Panc1 (cell line): ENCODE data around the gene CPD. TPM values are rescaled to one million over a fixed set of nuclear protein-coding genes. Genes with fewer than 3 reads are reported as not detected.

Experiments used
- ATAC-seq: fragments of 200-7000 bp; cut with Tn5 transposase; 2 replicates; pipeline ENCODE4 v1.9.1; 2020; ENCODE audit warnings: mild to moderate bottlenecking, moderate library complexity
- BruUV-seq: library from RNA; stranded (reverse); fragments of 400-500 nt; replicated peaks from 2 replicates; lab custom pipeline; 2021; lab: Mats Ljungman, UMichigan
- CTCF ChIA-PET: fragments of 300-600 bp; sonication (Branson Sonifier 250); formaldehyde crosslinking; loops from one replicate; lab custom pipeline; 2022; ENCODE audit warnings: antibody characterized with exemption; lab: Charles Lee
- POLR2A ChIA-PET: fragments of 300-600 bp; sonication (Branson Sonifier 250); formaldehyde crosslinking; loops from one replicate; lab custom pipeline; 2022; ENCODE audit warnings: antibody characterized with exemption; lab: Charles Lee
- DNase-seq: peaks from one replicate; pipeline ENCODE4 v3.0.0-alpha.2; 2010; ENCODE audit warnings: low read depth, low spot score
- H3K27ac ChIP-seq: 2 replicates; pipeline ENCODE4 v1.5.1; 2011; ENCODE audit warnings: mild to moderate bottlenecking, low read length, inconsistent platforms
- H3K27me3 ChIP-seq: fragments of 200-500 bp; sonication (Bioruptor generic); 2 replicates; pipeline ENCODE4 v1.6.0; 2014; ENCODE audit warnings: low read length, inconsistent platforms; ENCODE audit not compliant: control insufficient read depth, insufficient read depth
- H3K36me3 ChIP-seq: fragments of 200-500 bp; sonication (Bioruptor generic); 2 replicates; pipeline ENCODE4 v1.5.1; 2014; ENCODE audit warnings: inconsistent platforms, mild to moderate bottlenecking, low read length, moderate library complexity; ENCODE audit not compliant: control insufficient read depth, insufficient read depth
- H3K4me1 ChIP-seq: 2 replicates; pipeline ENCODE4 v1.5.1; 2011; ENCODE audit warnings: inconsistent platforms, mild to moderate bottlenecking, low read length, moderate library complexity; ENCODE audit not compliant: control insufficient read depth, insufficient read depth
- H3K4me3 ChIP-seq, 2 experiments: 2 replicates each; pipeline ENCODE4 v1.5.1; 2011 to 2012; ENCODE audit warnings: low read depth in 2 of 2, low read length in 2 of 2, mild to moderate bottlenecking in 2 of 2, inconsistent platforms in 1 of 2, moderate library complexity in 1 of 2
- H3K9me3 ChIP-seq: fragments of 200-500 bp; sonication (Bioruptor generic); 2 replicates; pipeline ENCODE4 v1.5.1; 2014; ENCODE audit warnings: low read depth, mild to moderate bottlenecking, inconsistent platforms, low read length, moderate library complexity; ENCODE audit not compliant: control insufficient read depth, insufficient read depth
- POLR2AphosphoS5 ChIP-seq: IDR thresholded peaks from 2 replicates; pipeline ENCODE4 v1.6.1; 2012; ENCODE audit warnings: mild to moderate bottlenecking, low read depth, low read length, moderate library complexity
- REST ChIP-seq, 2 experiments: IDR thresholded peaks; 2 replicates each; pipeline ENCODE4 v1.6.1; 2011 to 2012; ENCODE audit warnings: low read depth in 2 of 2, control low read depth in 1 of 2, low read length in 1 of 2, mild to moderate bottlenecking in 1 of 2, moderate library complexity in 1 of 2; ENCODE audit not compliant: insufficient read depth in 1 of 2
- SIN3A ChIP-seq: IDR thresholded peaks from 2 replicates; pipeline ENCODE4 v1.6.1; 2012; ENCODE audit warnings: low read depth, mild to moderate bottlenecking, low read length, moderate library complexity, borderline replicate concordance; ENCODE audit not compliant: insufficient read depth
- TCF7L2 ChIP-seq: IDR thresholded peaks from 2 replicates; pipeline ENCODE4 v1.6.1; 2011; ENCODE audit warnings: mild to moderate bottlenecking, low read depth, low read length, inconsistent platforms
- in situ Hi-C: cut with HindIII; loops from 2 replicates; pipeline ENCODE4 v1.10.0; 2016; ENCODE audit warnings: low sequenced_read_pairs, low pct_unique_long_range_greater_than_20kb
- intact Hi-C: fragments of 100-400 bp; cut with micrococcal nuclease; formaldehyde crosslinking; loops from one replicate; pipeline ENCODE4 v1.10.0; 2022; ENCODE audit not compliant: unreplicated experiment
- total RNA-seq: library from RNA; stranded (reverse); gene quantifications from one replicate; pipeline ENCODE4 v1.2.1, GENCODE V29; 2021; ENCODE audit not compliant: unreplicated experiment
- TF ChIP-seq, protein P1 (sequence below): fragments of 450-650 bp; IDR thresholded peaks from 2 replicates; pipeline ENCODE4 v1.5.1; 2017; ENCODE audit warnings: mild to moderate bottlenecking

CPD gene
- total RNA-seq, 1 experiment from 2014 or later, result 93.0 TPM

DNA sequence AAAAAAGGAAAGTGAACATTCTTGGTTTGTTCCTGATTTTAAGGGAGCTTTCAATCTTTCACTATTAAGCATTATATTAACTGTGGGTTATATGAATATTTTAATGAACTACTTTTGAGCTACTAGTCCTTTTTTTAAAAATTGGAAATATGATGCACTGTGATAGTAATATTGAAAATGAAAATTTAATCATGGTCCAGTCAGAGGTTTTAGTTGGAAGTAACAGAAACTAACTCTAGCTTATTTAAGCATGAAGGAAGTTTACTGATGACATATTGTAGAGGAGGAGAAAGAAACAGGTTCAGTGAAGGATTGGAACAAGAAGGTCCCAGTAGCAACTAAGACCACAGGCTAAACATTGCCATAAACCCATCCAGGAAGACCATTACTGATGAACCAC lies 24.0 kb upstream of the CPD start:
- Histone ChIP-seq H3K27me3 (no peaks in the 10 kb centered on the region), H3K9me3 (no peaks in the 10 kb centered on the region), H3K36me3 (no peaks in the 10 kb centered on the region), H3K4me1 (no peaks in the 10 kb centered on the region), H3K4me3 (no peak overlapping the region), H3K27ac (no peak overlapping the region)
- DNase-seq, result no peak
- intact Hi-C loops, result no loop called here
- ATAC-seq, result no peak
- ChIA-PET CTCF (interaction anchor here (0.5 kb wide), 1 partner anchor 328 kb away, joined by 3 read pairs; no protein-coding TSS in a partner anchor), POLR2A (interaction anchor here (0.6 kb wide), 1 partner anchor 30 kb away, joined by 3 read pairs; no protein-coding TSS in a partner anchor)
- in situ Hi-C loops, result no loop called here
- no peak for TF ChIP-seq POLR2AphosphoS5
- no peak for TF ChIP-seq REST (IDR thresholded peaks at IDR 0.05; ENCODE audit: insufficient read depth in 1 of 2, low read depth in 2 of 2, low read length in 1 of 2)
- TF ChIP-seq TCF7L2, result no peak
- TF ChIP-seq, protein P1, sequence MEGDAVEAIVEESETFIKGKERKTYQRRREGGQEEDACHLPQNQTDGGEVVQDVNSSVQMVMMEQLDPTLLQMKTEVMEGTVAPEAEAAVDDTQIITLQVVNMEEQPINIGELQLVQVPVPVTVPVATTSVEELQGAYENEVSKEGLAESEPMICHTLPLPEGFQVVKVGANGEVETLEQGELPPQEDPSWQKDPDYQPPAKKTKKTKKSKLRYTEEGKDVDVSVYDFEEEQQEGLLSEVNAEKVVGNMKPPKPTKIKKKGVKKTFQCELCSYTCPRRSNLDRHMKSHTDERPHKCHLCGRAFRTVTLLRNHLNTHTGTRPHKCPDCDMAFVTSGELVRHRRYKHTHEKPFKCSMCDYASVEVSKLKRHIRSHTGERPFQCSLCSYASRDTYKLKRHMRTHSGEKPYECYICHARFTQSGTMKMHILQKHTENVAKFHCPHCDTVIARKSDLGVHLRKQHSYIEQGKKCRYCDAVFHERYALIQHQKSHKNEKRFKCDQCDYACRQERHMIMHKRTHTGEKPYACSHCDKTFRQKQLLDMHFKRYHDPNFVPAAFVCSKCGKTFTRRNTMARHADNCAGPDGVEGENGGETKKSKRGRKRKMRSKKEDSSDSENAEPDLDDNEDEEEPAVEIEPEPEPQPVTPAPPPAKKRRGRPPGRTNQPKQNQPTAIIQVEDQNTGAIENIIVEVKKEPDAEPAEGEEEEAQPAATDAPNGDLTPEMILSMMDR, result no peak
- TF ChIP-seq SIN3A, result no peak
- no TSS peak for BruUV-seq

DNA sequence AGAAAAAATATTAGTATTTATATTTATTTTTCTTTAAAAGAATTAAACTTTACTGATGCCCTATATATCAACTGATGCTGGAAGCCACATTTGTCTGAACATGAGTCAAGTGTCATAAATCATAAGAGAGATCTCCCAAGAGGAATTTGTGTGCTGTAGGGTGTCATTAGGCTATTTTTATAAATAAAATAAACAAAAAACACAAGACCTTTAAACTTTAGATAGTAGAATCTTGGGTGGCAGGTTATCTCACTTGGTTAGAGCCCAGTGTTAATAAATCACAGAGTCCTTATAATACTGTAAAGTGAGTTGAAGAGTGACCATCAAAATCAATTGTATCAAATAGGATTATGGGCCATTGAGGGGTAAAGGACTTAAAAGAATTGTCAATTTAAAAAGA lies 21.3 kb upstream of the CPD start:
- no peak overlapping the region for H3K27ac ChIP-seq
- ATAC-seq (no peak), DNase-seq (no peak)
- no peaks in the 10 kb centered on the region for H3K36me3 ChIP-seq
- H3K27me3 ChIP-seq, result no peaks in the 10 kb centered on the region
- POLR2A ChIA-PET, result interaction anchor here (0.6 kb wide), 1 partner anchor 41 kb away, joined by 6 read pairs; no protein-coding TSS in a partner anchor
- no peaks in the 10 kb centered on the region for H3K9me3 ChIP-seq
- H3K4me3 ChIP-seq, result no peak overlapping the region
- TF ChIP-seq POLR2AphosphoS5, result no peak
- TF ChIP-seq, protein P1, result no peak
- no peak for TF ChIP-seq REST (IDR thresholded peaks at IDR 0.05; ENCODE audit: insufficient read depth in 1 of 2, low read depth in 2 of 2, low read length in 1 of 2)
- in situ Hi-C loops (no loop called here), intact Hi-C loops (no loop called here)
- no TSS peak for BruUV-seq
- CTCF ChIA-PET, result no interaction called here
- no peaks in the 10 kb centered on the region for H3K4me1 ChIP-seq
